ENCODE measurements around the gene PRTFDC1. TPM values are rescaled to one million over a fixed set of nuclear protein-coding genes. Genes with fewer than 3 reads are reported as not detected.

PRTFDC1 gene
- total and polyA plus RNA-seq, 7 experiments from 2014 or later, result 0.13 to 1.7 (median 0.69) TPM

- Histone ChIP-seq H3K4me3 (ENCODE audit: low read length) (no peak overlapping the region), H3K9me3 (ENCODE audit: control insufficient read depth in 2 of 3, low read length in 3 of 3) (no peaks in the 10 kb centered on the region), H3K36me3 (ENCODE audit: control insufficient read depth in 2 of 3, insufficient read depth in 3 of 3, low read length in 3 of 3) (no peaks in the 10 kb centered on the region), H3K4me1 (ENCODE audit: control insufficient read depth in 2 of 2, insufficient read depth in 2 of 2, low read length in 2 of 2) (peaks cover 25 to 38% of the 10 kb centered on the region in 2 donors), H3K27me3 (ENCODE audit: control insufficient read depth in 2 of 2, insufficient read depth in 2 of 2, low read length in 2 of 2) (no peaks in the 10 kb centered on the region), H3K27ac (ENCODE audit: low read depth, low read length) (no peak overlapping the region)
- no peak for ATAC-seq
- intact Hi-C loops (cut with micrococcal nuclease), result loop anchor here in 1 of 2 donors (1.0 to 2.0 kb wide), 2 partner anchors 10 to 19 kb away; no protein-coding TSS in a partner anchor
- peaks cover 0 to 4% (median 1%) of the 10 kb centered on the region in 5 donors for H3K36me3 Mint-ChIP-seq
- H3K4me3 Mint-ChIP-seq, result peak overlapping the region in 8 of 10 donors; percentile 7 to 65 (median 21)
- POLR2A ChIA-PET, result no interaction called here
- peaks cover 34 to 68% (median 56%) of the 10 kb centered on the region in 7 donors for H3K4me1 Mint-ChIP-seq
- CTCF ChIA-PET, result no interaction called here
- peak in 3 of 9 donors; percentile 19 to 29 (median 25) for DNase-seq
- no peaks in the 10 kb centered on the region for H3K27me3 Mint-ChIP-seq
- H3K27ac Mint-ChIP-seq, result peak overlapping the region in 8 of 9 donors; percentile 1 to 83 (median 37)
- H3K9me3 Mint-ChIP-seq, result peaks cover 0 to 7% (median 0%) of the 10 kb centered on the region in 11 donors
Measured at GRCh38 chr10:24897326-24897926, 55.0 kb downstream of the PRTFDC1 start.

- H3K4me1 Mint-ChIP-seq, result peaks cover 22 to 57% (median 51%) of the 10 kb centered on the region in 7 donors
- Histone ChIP-seq H3K4me1 (ENCODE audit: control insufficient read depth in 2 of 2, insufficient read depth in 2 of 2, low read length in 2 of 2) (peaks cover 18 to 26% of the 10 kb centered on the region in 2 donors), H3K27ac (ENCODE audit: low read depth, low read length) (peak overlapping the region; percentile 29), H3K9me3 (ENCODE audit: control insufficient read depth in 2 of 3, low read length in 3 of 3) (no peaks in the 10 kb centered on the region), H3K4me3 (ENCODE audit: low read length) (peak overlapping the region; percentile 38), H3K27me3 (ENCODE audit: control insufficient read depth in 2 of 2, insufficient read depth in 2 of 2, low read length in 2 of 2) (no peaks in the 10 kb centered on the region), H3K36me3 (ENCODE audit: control insufficient read depth in 2 of 3, insufficient read depth in 3 of 3, low read length in 3 of 3) (no peaks in the 10 kb centered on the region)
- H3K36me3 Mint-ChIP-seq, result peaks cover 0 to 9% (median 4%) of the 10 kb centered on the region in 5 donors
- H3K27ac Mint-ChIP-seq, result peak overlapping the region; percentile 82 to 98 (median 95)
- H3K27me3 Mint-ChIP-seq, result no peaks in the 10 kb centered on the region
- intact Hi-C loops (cut with micrococcal nuclease), result loop anchor here in 1 of 2 donors (1.0 kb wide), 1 partner anchor 11 kb away; no protein-coding TSS in a partner anchor
- POLR2A ChIA-PET, result interaction anchor here (0.6 to 4.2 kb wide), 2 partner anchors 11 to 50 kb away, joined by 3 to 33 read pairs; no protein-coding TSS in a partner anchor
- CTCF ChIA-PET, result interaction anchor here (1.3 to 1.9 kb wide), 3 partner anchors 10 to 57 kb away, joined by 4 read pairs; partner anchors contain the start of gene PRTFDC1
- DNase-seq (peak in 6 of 9 donors; percentile 29 to 52 (median 42)), ATAC-seq (peak; percentile 72)
- H3K9me3 Mint-ChIP-seq, result peaks cover 0 to 7% (median 0%) of the 10 kb centered on the region in 11 donors
- H3K4me3 Mint-ChIP-seq, result peak overlapping the region; percentile 62 to 90 (median 80)
Measured at GRCh38 chr10:24894728-24895127, 57.7 kb downstream of the PRTFDC1 start.

- Mint-ChIP-seq H3K4me3 (peak overlapping the region; percentile 62 to 90 (median 80)), H3K4me1 (peaks cover 25 to 58% (median 55%) of the 10 kb centered on the region in 7 donors), H3K27me3 (no peaks in the 10 kb centered on the region), H3K36me3 (peaks cover 0 to 9% (median 4%) of the 10 kb centered on the region in 5 donors), H3K27ac (peak overlapping the region; percentile 82 to 98 (median 95)), H3K9me3 (peaks cover 0 to 7% (median 0%) of the 10 kb centered on the region in 11 donors)
- H3K27ac ChIP-seq (ENCODE audit: low read depth, low read length), result peak overlapping the region; percentile 29
- intact Hi-C loops (cut with micrococcal nuclease), result loop anchor here in 1 of 2 donors (1.0 kb wide), 1 partner anchor 11 kb away; no protein-coding TSS in a partner anchor
- peak overlapping the region; percentile 38 for H3K4me3 ChIP-seq (ENCODE audit: low read length)
- ATAC-seq (peak; percentile 41), DNase-seq (no peak)
- ChIA-PET POLR2A (interaction anchor here (0.6 to 4.2 kb wide), 3 partner anchors 10 to 171 kb away, joined by 3 to 33 read pairs (median 3); no protein-coding TSS in a partner anchor), CTCF (interaction anchor here (1.3 to 1.9 kb wide), 4 partner anchors 9 to 58 kb away, joined by 4 to 5 read pairs (median 4); partner anchors contain the start of gene PRTFDC1)
- no peaks in the 10 kb centered on the region for H3K9me3 ChIP-seq (ENCODE audit: control insufficient read depth in 2 of 3, low read length in 3 of 3)
- H3K27me3 ChIP-seq (ENCODE audit: control insufficient read depth in 2 of 2, insufficient read depth in 2 of 2, low read length in 2 of 2), result no peaks in the 10 kb centered on the region
- H3K36me3 ChIP-seq (ENCODE audit: control insufficient read depth in 2 of 3, insufficient read depth in 3 of 3, low read length in 3 of 3), result no peaks in the 10 kb centered on the region
- peaks cover 18 to 26% of the 10 kb centered on the region in 2 donors for H3K4me1 ChIP-seq (ENCODE audit: control insufficient read depth in 2 of 2, insufficient read depth in 2 of 2, low read length in 2 of 2)
Measured at GRCh38 chr10:24894309-24894708, 58.1 kb downstream of the PRTFDC1 start.

- H3K9me3 ChIP-seq (ENCODE audit: control insufficient read depth in 2 of 3, low read length in 3 of 3), result no peaks in the 10 kb centered on the region
- no peak overlapping the region for H3K27ac ChIP-seq (ENCODE audit: low read depth, low read length)
- peaks cover 0 to 9% (median 4%) of the 10 kb centered on the region in 5 donors for H3K36me3 Mint-ChIP-seq
- no peak overlapping the region for H3K4me3 ChIP-seq (ENCODE audit: low read length)
- H3K4me1 ChIP-seq (ENCODE audit: control insufficient read depth in 2 of 2, insufficient read depth in 2 of 2, low read length in 2 of 2), result peaks cover 20 to 32% of the 10 kb centered on the region in 2 donors
- H3K27me3 Mint-ChIP-seq, result no peaks in the 10 kb centered on the region
- no peak for ATAC-seq
- no peaks in the 10 kb centered on the region for H3K36me3 ChIP-seq (ENCODE audit: control insufficient read depth in 2 of 3, insufficient read depth in 3 of 3, low read length in 3 of 3)
- H3K27me3 ChIP-seq (ENCODE audit: control insufficient read depth in 2 of 2, insufficient read depth in 2 of 2, low read length in 2 of 2), result no peaks in the 10 kb centered on the region
- H3K9me3 Mint-ChIP-seq, result peaks cover 0 to 5% (median 0%) of the 10 kb centered on the region in 11 donors
- ChIA-PET POLR2A (interaction anchor here (1.5 to 4.2 kb wide), 2 partner anchors 9 to 170 kb away, joined by 3 to 33 read pairs; no protein-coding TSS in a partner anchor), CTCF (interaction anchor here (0.8 to 1.9 kb wide), 3 partner anchors 10 to 59 kb away, joined by 4 to 5 read pairs (median 4); partner anchors contain the start of gene PRTFDC1)
- no peak overlapping the region for H3K4me3 Mint-ChIP-seq
- intact Hi-C loops (cut with micrococcal nuclease), result no loop called here
- peaks cover 32 to 62% (median 60%) of the 10 kb centered on the region in 7 donors for H3K4me1 Mint-ChIP-seq
- DNase-seq, result no peak
- H3K27ac Mint-ChIP-seq, result peak overlapping the region in 5 of 9 donors; percentile 13 to 97 (median 85)
Measured at GRCh38 chr10:24893127-24893526, 59.3 kb downstream of the PRTFDC1 start.

GRCh38 chr10:24891823-24892222, 60.6 kb downstream of the PRTFDC1 start:
- Histone ChIP-seq H3K4me1 (ENCODE audit: control insufficient read depth in 2 of 2, insufficient read depth in 2 of 2, low read length in 2 of 2) (peaks cover 25 to 32% of the 10 kb centered on the region in 2 donors), H3K9me3 (ENCODE audit: control insufficient read depth in 2 of 3, low read length in 3 of 3) (no peaks in the 10 kb centered on the region), H3K27me3 (ENCODE audit: control insufficient read depth in 2 of 2, insufficient read depth in 2 of 2, low read length in 2 of 2) (no peaks in the 10 kb centered on the region), H3K4me3 (ENCODE audit: low read length) (no peak overlapping the region), H3K36me3 (ENCODE audit: control insufficient read depth in 2 of 3, insufficient read depth in 3 of 3, low read length in 3 of 3) (no peaks in the 10 kb centered on the region), H3K27ac (ENCODE audit: low read depth, low read length) (no peak overlapping the region)
- H3K9me3 Mint-ChIP-seq, result peaks cover 0 to 10% (median 3%) of the 10 kb centered on the region in 11 donors
- no peaks in the 10 kb centered on the region for H3K27me3 Mint-ChIP-seq
- CTCF ChIA-PET, result no interaction called here
- H3K36me3 Mint-ChIP-seq, result peaks cover 0 to 12% (median 5%) of the 10 kb centered on the region in 5 donors
- H3K27ac Mint-ChIP-seq, result peak overlapping the region in 1 of 9 donors; percentile 97
- H3K4me1 Mint-ChIP-seq, result peaks cover 33 to 62% (median 60%) of the 10 kb centered on the region in 7 donors
- ATAC-seq (no peak), DNase-seq (no peak)
- intact Hi-C loops (cut with micrococcal nuclease), result no loop called here
- H3K4me3 Mint-ChIP-seq, result no peak overlapping the region
- POLR2A ChIA-PET, result interaction anchor here (0.7 kb wide), 1 partner anchor 31 kb away, joined by 3 read pairs; no protein-coding TSS in a partner anchor

GRCh38 chr10:24889639-24890038, 62.8 kb downstream of the PRTFDC1 start:
- ATAC-seq, result no peak
- no peaks in the 10 kb centered on the region for H3K27me3 Mint-ChIP-seq
- H3K4me1 ChIP-seq (ENCODE audit: control insufficient read depth in 2 of 2, insufficient read depth in 2 of 2, low read length in 2 of 2), result peaks cover 24 to 35% of the 10 kb centered on the region in 2 donors
- POLR2A ChIA-PET, result interaction anchor here (1.0 to 1.2 kb wide), 3 partner anchors 8 to 34 kb away, joined by 3 read pairs; no protein-coding TSS in a partner anchor
- peaks cover 34 to 63% (median 55%) of the 10 kb centered on the region in 7 donors for H3K4me1 Mint-ChIP-seq
- peaks cover 0 to 16% (median 5%) of the 10 kb centered on the region in 5 donors for H3K36me3 Mint-ChIP-seq
- H3K36me3 ChIP-seq (ENCODE audit: control insufficient read depth in 2 of 3, insufficient read depth in 3 of 3, low read length in 3 of 3), result no peaks in the 10 kb centered on the region
- no peak overlapping the region for H3K27ac ChIP-seq (ENCODE audit: low read depth, low read length)
- intact Hi-C loops (cut with micrococcal nuclease), result loop anchor here (5.0 to 10.0 kb wide), 2 partner anchors 65 to 167 kb away; partner anchors contain the start of gene ARHGAP21 (in 1 of the 2)
- no peaks in the 10 kb centered on the region for H3K9me3 ChIP-seq (ENCODE audit: control insufficient read depth in 2 of 3, low read length in 3 of 3)
- peaks cover 0 to 10% (median 3%) of the 10 kb centered on the region in 11 donors for H3K9me3 Mint-ChIP-seq
- no peaks in the 10 kb centered on the region for H3K27me3 ChIP-seq (ENCODE audit: control insufficient read depth in 2 of 2, insufficient read depth in 2 of 2, low read length in 2 of 2)
- H3K27ac Mint-ChIP-seq, result peak overlapping the region in 7 of 9 donors; percentile 29 to 87 (median 83)
- DNase-seq, result no peak
- no peak overlapping the region for H3K4me3 ChIP-seq (ENCODE audit: low read length)
- CTCF ChIA-PET, result no interaction called here
- peak overlapping the region in 1 of 10 donors; percentile 34 for H3K4me3 Mint-ChIP-seq

Data from naive thymus-derived CD4-positive, alpha-beta T cell (primary cell).